Measurements from ENCODE around the gene PDLIM3. TPM values are rescaled to one million over a fixed set of nuclear protein-coding genes. Genes with fewer than 3 reads are reported as not detected.

Gene PDLIM3
- total RNA-seq, 1 experiment from 2014 or later, result 4.8 TPM

DNA sequence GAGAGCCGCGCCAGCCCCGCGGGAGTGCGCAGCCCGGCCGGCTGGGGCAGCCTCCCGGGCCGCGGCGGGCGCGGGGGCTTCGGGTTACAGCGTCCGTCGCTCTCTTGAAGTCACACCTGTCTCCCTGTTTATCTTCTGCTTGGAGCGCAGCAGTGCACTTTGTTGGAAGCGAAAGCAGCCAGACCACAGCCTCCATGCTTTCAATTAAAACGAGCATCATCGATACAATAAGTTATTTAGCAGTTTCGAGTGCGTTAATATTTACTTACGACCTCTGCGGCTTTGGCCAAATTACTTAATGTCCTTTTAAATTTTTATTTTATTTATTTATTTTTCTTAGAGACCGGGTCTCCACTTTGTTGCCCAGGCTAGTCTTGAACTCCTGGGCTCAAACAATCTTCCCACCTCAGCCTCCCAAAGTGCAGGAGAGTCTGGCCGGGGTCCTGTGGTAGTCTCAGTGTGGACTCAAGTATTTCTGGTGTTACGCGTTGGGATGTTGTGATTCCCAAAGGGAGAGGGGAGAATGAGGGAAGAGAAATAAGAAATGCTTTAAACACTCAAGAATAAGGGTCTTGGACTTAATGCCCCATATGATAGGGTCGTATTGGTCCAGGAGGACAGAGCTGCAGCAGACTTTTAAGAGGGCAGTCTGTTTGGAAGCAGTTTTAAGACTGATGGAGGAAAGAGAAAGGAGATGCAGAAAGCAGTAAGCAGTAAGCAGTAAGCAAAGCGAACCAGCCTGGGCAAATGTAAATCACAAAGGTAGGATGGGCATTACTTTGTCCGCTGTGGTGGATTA is 504 bp upstream of the PDLIM3 start:
- H3K4me1 Mint-ChIP-seq (ENCODE audit: low read depth, unreplicated experiment), result no peaks in the 10 kb centered on the region
- Histone ChIP-seq H3K36me3 (ENCODE audit: control insufficient read depth, insufficient read depth, low read length) (no peaks in the 10 kb centered on the region), H3K4me3 (ENCODE audit: low read depth, low read length) (peak overlapping the region; percentile 55), H3K27me3 (replicated peaks; ENCODE audit: control insufficient read depth, insufficient read depth, low read length) (peaks cover 2% of the 10 kb centered on the region), H3K9me3 (no peaks in the 10 kb centered on the region), H3K4me1 (peaks cover 4% of the 10 kb centered on the region; the same call in 1 of the 2 replicates)
- H3K36me3 Mint-ChIP-seq (ENCODE audit: insufficient read depth, unreplicated experiment), result no peaks in the 10 kb centered on the region
- POLR2A ChIA-PET, result interaction anchor here (0.6 to 1.4 kb wide), 5 partner anchors 15 to 72 kb away, joined by 3 to 10 read pairs (median 5); no protein-coding TSS in a partner anchor
- DNase-seq, result no peak
- intact Hi-C loops (cut with micrococcal nuclease; ENCODE audit: unreplicated experiment), result loop anchor here (1.0 to 5.0 kb wide), 3 partner anchors 32 to 65 kb away; partner anchors contain the start of gene CCDC110
- no TSS peak for BruUV-seq (replicated peaks)
- TF ChIP-seq, protein P1, sequence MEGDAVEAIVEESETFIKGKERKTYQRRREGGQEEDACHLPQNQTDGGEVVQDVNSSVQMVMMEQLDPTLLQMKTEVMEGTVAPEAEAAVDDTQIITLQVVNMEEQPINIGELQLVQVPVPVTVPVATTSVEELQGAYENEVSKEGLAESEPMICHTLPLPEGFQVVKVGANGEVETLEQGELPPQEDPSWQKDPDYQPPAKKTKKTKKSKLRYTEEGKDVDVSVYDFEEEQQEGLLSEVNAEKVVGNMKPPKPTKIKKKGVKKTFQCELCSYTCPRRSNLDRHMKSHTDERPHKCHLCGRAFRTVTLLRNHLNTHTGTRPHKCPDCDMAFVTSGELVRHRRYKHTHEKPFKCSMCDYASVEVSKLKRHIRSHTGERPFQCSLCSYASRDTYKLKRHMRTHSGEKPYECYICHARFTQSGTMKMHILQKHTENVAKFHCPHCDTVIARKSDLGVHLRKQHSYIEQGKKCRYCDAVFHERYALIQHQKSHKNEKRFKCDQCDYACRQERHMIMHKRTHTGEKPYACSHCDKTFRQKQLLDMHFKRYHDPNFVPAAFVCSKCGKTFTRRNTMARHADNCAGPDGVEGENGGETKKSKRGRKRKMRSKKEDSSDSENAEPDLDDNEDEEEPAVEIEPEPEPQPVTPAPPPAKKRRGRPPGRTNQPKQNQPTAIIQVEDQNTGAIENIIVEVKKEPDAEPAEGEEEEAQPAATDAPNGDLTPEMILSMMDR (IDR thresholded peaks at IDR 0.05; ENCODE audit: insufficient read depth in 1 of 2, low read depth in 1 of 2, low read length in 1 of 2, severe bottlenecking in 1 of 2, unreplicated experiment in 1 of 2), result no peak
- H3K27ac Mint-ChIP-seq (ENCODE audit: unreplicated experiment), result no peak overlapping the region
- CTCF ChIA-PET, result interaction anchor here (0.6 to 1.0 kb wide), 3 partner anchors 62 to 1155 kb away, joined by 3 to 6 read pairs (median 5); partner anchors contain the start of gene UFSP2
- no peaks in the 10 kb centered on the region for H3K9me3 Mint-ChIP-seq (ENCODE audit: unreplicated experiment)
- peaks cover 5% of the 10 kb centered on the region for H3K27me3 Mint-ChIP-seq (ENCODE audit: insufficient read depth, unreplicated experiment)
- peak overlapping the region; percentile 70 for H3K4me3 Mint-ChIP-seq (ENCODE audit: unreplicated experiment)

DNA sequence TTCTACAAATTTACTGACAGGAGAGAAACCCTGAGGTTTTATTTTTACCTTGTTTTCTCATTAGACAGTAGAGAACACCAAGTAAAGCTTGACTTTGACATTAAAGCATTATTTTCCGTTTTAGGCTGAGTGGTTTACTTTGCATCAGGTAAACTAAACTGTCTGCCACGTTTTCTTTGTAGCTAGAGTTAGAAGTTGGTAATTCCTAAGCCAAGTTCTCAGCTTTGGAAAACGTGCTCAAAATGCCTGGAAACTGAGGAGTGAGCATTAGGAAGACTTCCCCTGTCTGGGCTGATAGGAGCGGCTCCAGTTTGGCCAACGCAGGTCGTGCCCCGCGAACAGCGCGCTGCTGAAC is 819 bp downstream of the PDLIM3 start:
- DNase-seq, result no peak
- Histone ChIP-seq H3K36me3 (ENCODE audit: control insufficient read depth, insufficient read depth, low read length) (no peaks in the 10 kb centered on the region), H3K27me3 (replicated peaks; ENCODE audit: control insufficient read depth, insufficient read depth, low read length) (peaks cover 2% of the 10 kb centered on the region), H3K4me3 (ENCODE audit: low read depth, low read length) (peak overlapping the region; percentile 55), H3K9me3 (no peaks in the 10 kb centered on the region), H3K4me1 (peaks cover 4% of the 10 kb centered on the region; the same call in 1 of the 2 replicates)
- TF ChIP-seq, protein P1 (IDR thresholded peaks at IDR 0.05; ENCODE audit: insufficient read depth in 1 of 2, low read depth in 1 of 2, low read length in 1 of 2, severe bottlenecking in 1 of 2, unreplicated experiment in 1 of 2), result no peak
- Mint-ChIP-seq H3K27ac (ENCODE audit: unreplicated experiment) (no peak overlapping the region), H3K4me3 (ENCODE audit: unreplicated experiment) (peak overlapping the region; percentile 72), H3K4me1 (ENCODE audit: low read depth, unreplicated experiment) (no peaks in the 10 kb centered on the region), H3K27me3 (ENCODE audit: insufficient read depth, unreplicated experiment) (peaks cover 8% of the 10 kb centered on the region), H3K9me3 (ENCODE audit: unreplicated experiment) (no peaks in the 10 kb centered on the region), H3K36me3 (ENCODE audit: insufficient read depth, unreplicated experiment) (no peaks in the 10 kb centered on the region)
- ChIA-PET CTCF (no interaction called here), POLR2A (interaction anchor here (1.4 kb wide), 1 partner anchor 21 kb away, joined by 10 read pairs; no protein-coding TSS in a partner anchor)
- intact Hi-C loops (cut with micrococcal nuclease; ENCODE audit: unreplicated experiment), result no loop called here
- no TSS peak for BruUV-seq (replicated peaks)

DNA sequence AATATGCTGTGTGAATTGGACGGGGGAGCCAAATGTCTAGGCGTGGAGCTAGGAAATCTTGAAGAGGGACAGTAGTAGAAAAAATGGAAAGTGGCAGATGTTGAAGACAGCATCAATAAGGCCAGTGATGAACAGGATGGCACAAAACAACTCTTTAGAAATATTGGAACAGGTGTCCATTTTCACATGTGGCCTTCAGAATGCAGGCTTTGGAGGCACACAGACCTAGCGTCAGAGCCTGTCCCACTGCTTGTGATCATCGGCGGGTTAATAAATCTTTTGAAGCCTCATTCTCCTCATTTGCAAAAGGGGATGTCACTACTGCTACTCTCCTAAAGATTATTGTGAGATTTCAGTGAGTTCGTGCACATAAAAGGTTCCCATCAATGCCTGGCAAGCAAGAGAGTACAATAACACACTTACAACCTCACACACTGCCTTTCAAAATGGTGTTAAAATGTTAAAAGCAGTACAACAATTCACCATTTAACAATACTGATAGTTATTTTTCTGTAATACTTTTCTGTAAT is 2.4 kb downstream of the PDLIM3 start:
- Histone ChIP-seq H3K27me3 (replicated peaks; ENCODE audit: control insufficient read depth, insufficient read depth, low read length) (no peaks in the 10 kb centered on the region; the same call in none of the 2 replicates), H3K36me3 (ENCODE audit: control insufficient read depth, insufficient read depth, low read length) (no peaks in the 10 kb centered on the region), H3K4me1 (peaks cover 4% of the 10 kb centered on the region; the same call in 1 of the 2 replicates), H3K9me3 (no peaks in the 10 kb centered on the region), H3K4me3 (ENCODE audit: low read depth, low read length) (no peak overlapping the region)
- TF ChIP-seq, protein P1 (IDR thresholded peaks at IDR 0.05; ENCODE audit: insufficient read depth in 1 of 2, low read depth in 1 of 2, low read length in 1 of 2, severe bottlenecking in 1 of 2, unreplicated experiment in 1 of 2), result no peak
- Mint-ChIP-seq H3K27ac (ENCODE audit: unreplicated experiment) (no peak overlapping the region), H3K4me3 (ENCODE audit: unreplicated experiment) (no peak overlapping the region), H3K9me3 (ENCODE audit: unreplicated experiment) (no peaks in the 10 kb centered on the region), H3K36me3 (ENCODE audit: insufficient read depth, unreplicated experiment) (no peaks in the 10 kb centered on the region), H3K27me3 (ENCODE audit: insufficient read depth, unreplicated experiment) (peaks cover 8% of the 10 kb centered on the region), H3K4me1 (ENCODE audit: low read depth, unreplicated experiment) (no peaks in the 10 kb centered on the region)
- ChIA-PET CTCF (no interaction called here), POLR2A (no interaction called here)
- no TSS peak for BruUV-seq (replicated peaks)
- no peak for DNase-seq
- intact Hi-C loops (cut with micrococcal nuclease; ENCODE audit: unreplicated experiment), result no loop called here
